Measurements from ENCODE around the gene BOLA3. TPM values are rescaled to one million over a fixed set of nuclear protein-coding genes. Genes with fewer than 3 reads are reported as not detected.

Gene BOLA3
- total and polyA plus RNA-seq, 7 experiments from 2014 or later, result 6.9 to 87.3 (median 15.7) TPM

- DNase-seq (no peak), ATAC-seq (no peak)
- Mint-ChIP-seq H3K27me3 (no peaks in the 10 kb centered on the region), H3K9me3 (peaks cover 0 to 2% (median 0%) of the 10 kb centered on the region in 11 donors), H3K4me1 (peaks cover 0 to 5% (median 0%) of the 10 kb centered on the region in 7 donors), H3K27ac (peak overlapping the region in 2 of 9 donors; percentile 53 to 55), H3K36me3 (peaks cover 6 to 54% (median 12%) of the 10 kb centered on the region in 5 donors), H3K4me3 (no peak overlapping the region)
- no peak overlapping the region for H3K4me3 ChIP-seq (ENCODE audit: low read length)
- intact Hi-C loops (cut with micrococcal nuclease), result no loop called here
- POLR2A ChIA-PET, result interaction anchor here (1.8 kb wide), 1 partner anchor 23 kb away, joined by 4 read pairs; no protein-coding TSS in a partner anchor
- CTCF ChIA-PET, result no interaction called here
- peaks cover 11 to 85% (median 15%) of the 10 kb centered on the region in 3 experiments for H3K36me3 ChIP-seq (ENCODE audit: control insufficient read depth in 2 of 3, insufficient read depth in 3 of 3, low read length in 3 of 3)
- no peaks in the 10 kb centered on the region for H3K27me3 ChIP-seq (ENCODE audit: control insufficient read depth in 2 of 2, insufficient read depth in 2 of 2, low read length in 2 of 2)
- no peak overlapping the region for H3K27ac ChIP-seq (ENCODE audit: low read depth, low read length)
- no peaks in the 10 kb centered on the region for H3K4me1 ChIP-seq (ENCODE audit: control insufficient read depth in 2 of 2, insufficient read depth in 2 of 2, low read length in 2 of 2)
- no peaks in the 10 kb centered on the region for H3K9me3 ChIP-seq (ENCODE audit: control insufficient read depth in 2 of 3, low read length in 3 of 3)
Measured at GRCh38 chr2:74097574-74097973, 50.1 kb downstream of the BOLA3 start.

- Histone ChIP-seq H3K4me3 (ENCODE audit: low read length) (no peak overlapping the region), H3K4me1 (ENCODE audit: control insufficient read depth in 2 of 2, insufficient read depth in 2 of 2, low read length in 2 of 2) (no peaks in the 10 kb centered on the region), H3K36me3 (ENCODE audit: control insufficient read depth in 2 of 3, insufficient read depth in 3 of 3, low read length in 3 of 3) (peaks cover 15 to 85% (median 20%) of the 10 kb centered on the region in 3 experiments), H3K27ac (ENCODE audit: low read depth, low read length) (no peak overlapping the region), H3K27me3 (ENCODE audit: control insufficient read depth in 2 of 2, insufficient read depth in 2 of 2, low read length in 2 of 2) (no peaks in the 10 kb centered on the region), H3K9me3 (ENCODE audit: control insufficient read depth in 2 of 3, low read length in 3 of 3) (no peaks in the 10 kb centered on the region)
- Mint-ChIP-seq H3K27me3 (no peaks in the 10 kb centered on the region), H3K9me3 (peaks cover 0 to 2% (median 0%) of the 10 kb centered on the region in 11 donors), H3K27ac (peak overlapping the region in 2 of 9 donors; percentile 21 to 36), H3K4me1 (peaks cover 0 to 6% (median 0%) of the 10 kb centered on the region in 7 donors), H3K4me3 (no peak overlapping the region), H3K36me3 (peaks cover 6 to 60% (median 16%) of the 10 kb centered on the region in 5 donors)
- intact Hi-C loops (cut with micrococcal nuclease), result no loop called here
- DNase-seq (no peak), ATAC-seq (no peak)
- ChIA-PET CTCF (no interaction called here), POLR2A (interaction anchor here (1.8 kb wide), 1 partner anchor 24 kb away, joined by 4 read pairs; no protein-coding TSS in a partner anchor)
Measured at GRCh38 chr2:74096052-74096451, 51.7 kb downstream of the BOLA3 start.

- no peaks in the 10 kb centered on the region for H3K4me1 ChIP-seq (ENCODE audit: control insufficient read depth in 2 of 2, insufficient read depth in 2 of 2, low read length in 2 of 2)
- Mint-ChIP-seq H3K27me3 (no peaks in the 10 kb centered on the region), H3K4me1 (peaks cover 0 to 6% (median 0%) of the 10 kb centered on the region in 7 donors), H3K4me3 (no peak overlapping the region), H3K36me3 (peaks cover 8 to 61% (median 14%) of the 10 kb centered on the region in 5 donors), H3K9me3 (peaks cover 0 to 2% (median 0%) of the 10 kb centered on the region in 11 donors), H3K27ac (peak overlapping the region in 1 of 9 donors; percentile 36)
- ATAC-seq, result no peak
- CTCF ChIA-PET, result no interaction called here
- no peak overlapping the region for H3K27ac ChIP-seq (ENCODE audit: low read depth, low read length)
- POLR2A ChIA-PET, result no interaction called here
- H3K4me3 ChIP-seq (ENCODE audit: low read length), result no peak overlapping the region
- no peaks in the 10 kb centered on the region for H3K9me3 ChIP-seq (ENCODE audit: control insufficient read depth in 2 of 3, low read length in 3 of 3)
- no peak for DNase-seq
- intact Hi-C loops (cut with micrococcal nuclease), result no loop called here
- H3K36me3 ChIP-seq (ENCODE audit: control insufficient read depth in 2 of 3, insufficient read depth in 3 of 3, low read length in 3 of 3), result peaks cover 15 to 85% (median 20%) of the 10 kb centered on the region in 3 experiments
- no peaks in the 10 kb centered on the region for H3K27me3 ChIP-seq (ENCODE audit: control insufficient read depth in 2 of 2, insufficient read depth in 2 of 2, low read length in 2 of 2)
Measured at GRCh38 chr2:74095632-74096031, 52.1 kb downstream of the BOLA3 start.

GRCh38 chr2:74094291-74094690 lies 53.4 kb downstream of the BOLA3 start:
- H3K4me3 ChIP-seq (ENCODE audit: low read length), result no peak overlapping the region
- ChIA-PET CTCF (no interaction called here), POLR2A (no interaction called here)
- Mint-ChIP-seq H3K4me3 (no peak overlapping the region), H3K9me3 (peaks cover 0 to 2% (median 0%) of the 10 kb centered on the region in 11 donors), H3K36me3 (peaks cover 11 to 60% (median 14%) of the 10 kb centered on the region in 5 donors), H3K27me3 (no peaks in the 10 kb centered on the region), H3K4me1 (peaks cover 0 to 6% (median 0%) of the 10 kb centered on the region in 7 donors), H3K27ac (peak overlapping the region in 3 of 9 donors; percentile 65 to 75 (median 71))
- H3K4me1 ChIP-seq (ENCODE audit: control insufficient read depth in 2 of 2, insufficient read depth in 2 of 2, low read length in 2 of 2), result no peaks in the 10 kb centered on the region
- intact Hi-C loops (cut with micrococcal nuclease), result no loop called here
- DNase-seq, result no peak
- H3K9me3 ChIP-seq (ENCODE audit: control insufficient read depth in 2 of 3, low read length in 3 of 3), result no peaks in the 10 kb centered on the region
- H3K27ac ChIP-seq (ENCODE audit: low read depth, low read length), result no peak overlapping the region
- H3K27me3 ChIP-seq (ENCODE audit: control insufficient read depth in 2 of 2, insufficient read depth in 2 of 2, low read length in 2 of 2), result no peaks in the 10 kb centered on the region
- ATAC-seq, result no peak
- peaks cover 15 to 85% (median 22%) of the 10 kb centered on the region in 3 experiments for H3K36me3 ChIP-seq (ENCODE audit: control insufficient read depth in 2 of 3, insufficient read depth in 3 of 3, low read length in 3 of 3)

GRCh38 chr2:74093840-74094239 lies 53.9 kb downstream of the BOLA3 start:
- H3K36me3 Mint-ChIP-seq, result peaks cover 10 to 60% (median 18%) of the 10 kb centered on the region in 5 donors
- H3K4me3 Mint-ChIP-seq, result no peak overlapping the region
- H3K9me3 Mint-ChIP-seq, result peaks cover 0 to 2% (median 0%) of the 10 kb centered on the region in 11 donors
- H3K4me1 Mint-ChIP-seq, result peaks cover 0 to 9% (median 0%) of the 10 kb centered on the region in 7 donors
- H3K27ac Mint-ChIP-seq, result peak overlapping the region in 4 of 9 donors; percentile 15 to 92 (median 70)
- DNase-seq (no peak), ATAC-seq (no peak)
- intact Hi-C loops (cut with micrococcal nuclease), result no loop called here
- Histone ChIP-seq H3K36me3 (ENCODE audit: control insufficient read depth in 2 of 3, insufficient read depth in 3 of 3, low read length in 3 of 3) (peaks cover 15 to 85% (median 26%) of the 10 kb centered on the region in 3 experiments), H3K4me1 (ENCODE audit: control insufficient read depth in 2 of 2, insufficient read depth in 2 of 2, low read length in 2 of 2) (no peaks in the 10 kb centered on the region), H3K27me3 (ENCODE audit: control insufficient read depth in 2 of 2, insufficient read depth in 2 of 2, low read length in 2 of 2) (no peaks in the 10 kb centered on the region), H3K4me3 (ENCODE audit: low read length) (no peak overlapping the region), H3K9me3 (ENCODE audit: control insufficient read depth in 2 of 3, low read length in 3 of 3) (no peaks in the 10 kb centered on the region), H3K27ac (ENCODE audit: low read depth, low read length) (no peak overlapping the region)
- CTCF ChIA-PET, result no interaction called here
- POLR2A ChIA-PET, result no interaction called here
- H3K27me3 Mint-ChIP-seq, result no peaks in the 10 kb centered on the region

- Histone ChIP-seq H3K4me3 (ENCODE audit: low read length) (no peak overlapping the region), H3K4me1 (ENCODE audit: control insufficient read depth in 2 of 2, insufficient read depth in 2 of 2, low read length in 2 of 2) (no peaks in the 10 kb centered on the region), H3K9me3 (ENCODE audit: control insufficient read depth in 2 of 3, low read length in 3 of 3) (no peaks in the 10 kb centered on the region), H3K36me3 (ENCODE audit: control insufficient read depth in 2 of 3, insufficient read depth in 3 of 3, low read length in 3 of 3) (peaks cover 15 to 84% (median 26%) of the 10 kb centered on the region in 3 experiments), H3K27ac (ENCODE audit: low read depth, low read length) (no peak overlapping the region), H3K27me3 (ENCODE audit: control insufficient read depth in 2 of 2, insufficient read depth in 2 of 2, low read length in 2 of 2) (no peaks in the 10 kb centered on the region)
- ChIA-PET CTCF (no interaction called here), POLR2A (no interaction called here)
- intact Hi-C loops (cut with micrococcal nuclease), result no loop called here
- ATAC-seq (no peak), DNase-seq (no peak)
- Mint-ChIP-seq H3K36me3 (peaks cover 9 to 59% (median 18%) of the 10 kb centered on the region in 5 donors), H3K4me1 (peaks cover 0 to 9% (median 0%) of the 10 kb centered on the region in 7 donors), H3K9me3 (peaks cover 0 to 2% (median 0%) of the 10 kb centered on the region in 11 donors), H3K4me3 (no peak overlapping the region), H3K27ac (no peak overlapping the region), H3K27me3 (no peaks in the 10 kb centered on the region)
Measured at GRCh38 chr2:74093426-74093825, 54.3 kb downstream of the BOLA3 start.

- CTCF ChIA-PET, result interaction anchor here (0.6 kb wide), 2 partner anchors 57 to 251 kb away, joined by 4 to 5 read pairs; partner anchors contain the start of gene SLC4A5
- H3K27me3 ChIP-seq (ENCODE audit: control insufficient read depth in 2 of 2, insufficient read depth in 2 of 2, low read length in 2 of 2), result no peaks in the 10 kb centered on the region
- H3K4me3 Mint-ChIP-seq, result no peak overlapping the region
- H3K4me3 ChIP-seq (ENCODE audit: low read length), result no peak overlapping the region
- no peak for ATAC-seq
- H3K4me1 ChIP-seq (ENCODE audit: control insufficient read depth in 2 of 2, insufficient read depth in 2 of 2, low read length in 2 of 2), result no peaks in the 10 kb centered on the region
- peak overlapping the region in 3 of 9 donors; percentile 6 to 21 (median 9) for H3K27ac Mint-ChIP-seq
- H3K9me3 Mint-ChIP-seq, result peaks cover 0 to 2% (median 0%) of the 10 kb centered on the region in 11 donors
- no peaks in the 10 kb centered on the region for H3K9me3 ChIP-seq (ENCODE audit: control insufficient read depth in 2 of 3, low read length in 3 of 3)
- peaks cover 0 to 9% (median 0%) of the 10 kb centered on the region in 7 donors for H3K4me1 Mint-ChIP-seq
- intact Hi-C loops (cut with micrococcal nuclease), result no loop called here
- no peak for DNase-seq
- no peak overlapping the region for H3K27ac ChIP-seq (ENCODE audit: low read depth, low read length)
- peaks cover 9 to 52% (median 18%) of the 10 kb centered on the region in 5 donors for H3K36me3 Mint-ChIP-seq
- peaks cover 18 to 91% (median 26%) of the 10 kb centered on the region in 3 experiments for H3K36me3 ChIP-seq (ENCODE audit: control insufficient read depth in 2 of 3, insufficient read depth in 3 of 3, low read length in 3 of 3)
- no peaks in the 10 kb centered on the region for H3K27me3 Mint-ChIP-seq
- POLR2A ChIA-PET, result no interaction called here
Measured at GRCh38 chr2:74092275-74092674, 55.4 kb downstream of the BOLA3 start.
